Cardiac fibroblast (primary cell): ENCODE measurements around the gene SYNJ2BP.
"Not testable (repeated sequence)": the region's sequence is repeated elsewhere in the genome, so short reads cannot be mapped to it uniquely, and the experiment has no call there.

ENCODE experiments used
- DNase-seq, 2 donors: peaks; one replicate each; pipeline versions ENCODE4 v3.0.0 to v3.0.0-alpha.2; 2010; ENCODE audit warnings: low read depth in 2 of 2
- H3K4me3 ChIP-seq, 2 donors: replicated peaks in 1 of 2; 1 replicate in 1 of 2; 2 replicates in 1 of 2; pipeline ENCODE4 v1.5.1; 2011; ENCODE audit warnings: low read depth in 2 of 2, low read length in 2 of 2, mild to moderate bottlenecking in 2 of 2, moderate library complexity in 1 of 2
- TF ChIP-seq, protein P1 (sequence below): IDR thresholded peaks from one replicate; pipeline ENCODE4 v1.5.1; 2011; ENCODE audit warnings: low read depth, mild to moderate bottlenecking, low read length, inconsistent platforms

The SYNJ2BP gene

DNA sequence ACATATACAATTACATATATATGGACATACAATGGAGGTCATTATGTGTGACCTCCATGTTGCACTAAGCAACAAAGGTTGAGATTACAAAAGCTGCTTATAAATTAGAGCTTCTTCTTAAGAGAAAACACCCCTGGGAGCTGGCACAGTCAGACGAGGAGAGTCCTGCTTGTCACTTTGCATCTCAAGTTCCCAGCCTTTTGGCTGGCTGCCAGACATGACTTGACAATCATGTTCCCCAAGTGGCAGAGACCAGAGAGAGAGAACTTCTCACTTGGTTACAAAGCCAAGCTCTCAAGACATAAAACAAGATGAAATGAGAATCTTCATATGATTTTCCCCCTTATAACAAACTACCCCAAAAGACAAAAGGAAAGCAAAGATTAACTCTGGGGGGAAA, 8.5 kb upstream of the SYNJ2BP start:
- DNase-seq: no peak
- TF ChIP-seq, protein P1, sequence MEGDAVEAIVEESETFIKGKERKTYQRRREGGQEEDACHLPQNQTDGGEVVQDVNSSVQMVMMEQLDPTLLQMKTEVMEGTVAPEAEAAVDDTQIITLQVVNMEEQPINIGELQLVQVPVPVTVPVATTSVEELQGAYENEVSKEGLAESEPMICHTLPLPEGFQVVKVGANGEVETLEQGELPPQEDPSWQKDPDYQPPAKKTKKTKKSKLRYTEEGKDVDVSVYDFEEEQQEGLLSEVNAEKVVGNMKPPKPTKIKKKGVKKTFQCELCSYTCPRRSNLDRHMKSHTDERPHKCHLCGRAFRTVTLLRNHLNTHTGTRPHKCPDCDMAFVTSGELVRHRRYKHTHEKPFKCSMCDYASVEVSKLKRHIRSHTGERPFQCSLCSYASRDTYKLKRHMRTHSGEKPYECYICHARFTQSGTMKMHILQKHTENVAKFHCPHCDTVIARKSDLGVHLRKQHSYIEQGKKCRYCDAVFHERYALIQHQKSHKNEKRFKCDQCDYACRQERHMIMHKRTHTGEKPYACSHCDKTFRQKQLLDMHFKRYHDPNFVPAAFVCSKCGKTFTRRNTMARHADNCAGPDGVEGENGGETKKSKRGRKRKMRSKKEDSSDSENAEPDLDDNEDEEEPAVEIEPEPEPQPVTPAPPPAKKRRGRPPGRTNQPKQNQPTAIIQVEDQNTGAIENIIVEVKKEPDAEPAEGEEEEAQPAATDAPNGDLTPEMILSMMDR: no peak

GRCh38 chr14:70422538-70422937, 5.6 kb upstream of the SYNJ2BP start:
- TF ChIP-seq, protein P1: no peak
- H3K4me3 ChIP-seq: no peak overlapping the region
- no peak for DNase-seq

More for the DNA sequence above, 8.5 kb upstream of the SYNJ2BP start:
- no peak overlapping the region for H3K4me3 ChIP-seq

- not testable (repeated sequence) for H3K4me3 ChIP-seq, DNase-seq
Observed at GRCh38 chr14:70419270-70419931, 2.5 kb upstream of the SYNJ2BP start.

GRCh38 chr14:70416338-70416724, 559 bp downstream of the SYNJ2BP start:
- peak; percentile 19 to 22 for DNase-seq
- TF ChIP-seq, protein P1: no peak
- H3K4me3 ChIP-seq: peak overlapping the region; percentile 77 to 92

GRCh38 chr14:70415788-70416187, 1.1 kb downstream of the SYNJ2BP start:
- TF ChIP-seq, protein P1: no peak
- peak overlapping the region in 1 of 2 donors; percentile 92 for H3K4me3 ChIP-seq
- DNase-seq: peak in 1 of 2 donors; percentile 2

- no peak overlapping the region for H3K4me3 ChIP-seq
- TF ChIP-seq, protein P1: no peak
- no peak for DNase-seq
Observed at GRCh38 chr14:70407621-70408020, 9.3 kb downstream of the SYNJ2BP start.

DNA sequence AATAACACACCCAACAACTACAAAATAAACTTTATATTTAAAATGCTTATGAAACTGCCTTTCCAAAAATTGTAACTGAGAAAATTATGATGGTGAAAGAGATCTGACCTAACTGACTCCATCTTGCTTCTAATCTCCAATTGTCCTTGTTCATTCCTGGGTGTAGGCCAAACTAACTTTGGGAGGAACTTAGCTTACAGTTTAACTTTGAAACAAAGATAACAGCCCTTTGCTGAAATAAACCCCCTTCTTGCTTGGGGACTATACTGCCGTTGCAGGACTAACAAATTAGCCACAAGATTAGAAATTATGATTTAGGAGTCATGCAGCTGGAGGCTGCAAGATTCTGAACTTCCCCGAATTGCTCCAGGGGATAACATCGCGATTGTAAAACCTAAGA, 10.7 kb downstream of the SYNJ2BP start:
- not testable (repeated sequence) for H3K4me3 ChIP-seq, DNase-seq

- H3K4me3 ChIP-seq: not testable (repeated sequence)
- DNase-seq: peak; percentile 46 to 74
Observed at GRCh38 chr14:70403335-70403734, 13.6 kb downstream of the SYNJ2BP start.
